Effector CD8-positive, alpha-beta T cell (primary cell): ENCODE measurements around the gene ACYP2.
"Not testable (repeated sequence)": the region's sequence is repeated elsewhere in the genome, so short reads cannot be mapped to it uniquely, and the experiment has no call there.

Source experiments
- DNase-seq: peaks from one replicate; lab custom pipeline; 2025; lab: John Stamatoyannopoulos, UW

Gene ACYP2

GRCh38 chr2:54271843-54272627 lies 156.6 kb downstream of the ACYP2 start:
- DNase-seq: no peak

- DNase-seq: no peak
Measured at GRCh38 chr2:54274781-54275242, 159.4 kb downstream of the ACYP2 start.

GRCh38 chr2:54275541-54275940 lies 160.1 kb downstream of the ACYP2 start:
- no peak for DNase-seq

GRCh38 chr2:54279385-54279784 lies 164.0 kb downstream of the ACYP2 start:
- no peak for DNase-seq

- no peak for DNase-seq
Measured at GRCh38 chr2:54284826-54285225, 169.4 kb downstream of the ACYP2 start.

GRCh38 chr2:54285451-54285850 lies 170.0 kb downstream of the ACYP2 start:
- no peak for DNase-seq

GRCh38 chr2:54287532-54287931 lies 172.1 kb downstream of the ACYP2 start:
- no peak for DNase-seq

GRCh38 chr2:54289917-54290316 lies 174.5 kb downstream of the ACYP2 start:
- DNase-seq: no peak

GRCh38 chr2:54290356-54291025 lies 175.1 kb downstream of the ACYP2 start:
- no peak for DNase-seq

GRCh38 chr2:54294665-54295064 lies 179.2 kb downstream of the ACYP2 start:
- DNase-seq: not testable (repeated sequence)

GRCh38 chr2:54295911-54296310 lies 180.5 kb downstream of the ACYP2 start:
- DNase-seq: no peak

GRCh38 chr2:54298514-54298913 lies 183.1 kb downstream of the ACYP2 start:
- no peak for DNase-seq

- no peak for DNase-seq
Measured at GRCh38 chr2:54303631-54304030, 188.2 kb downstream of the ACYP2 start.

- no peak for DNase-seq
Measured at GRCh38 chr2:54306556-54306955, 191.1 kb downstream of the ACYP2 start.

GRCh38 chr2:54308186-54308585 lies 192.8 kb downstream of the ACYP2 start:
- DNase-seq: no peak

GRCh38 chr2:54308782-54309181 lies 193.4 kb downstream of the ACYP2 start:
- no peak for DNase-seq

GRCh38 chr2:54310311-54310710 lies 194.9 kb downstream of the ACYP2 start:
- no peak for DNase-seq

- DNase-seq: no peak
Measured at GRCh38 chr2:54310961-54311360, 195.5 kb downstream of the ACYP2 start.

GRCh38 chr2:54313147-54313546 lies 197.7 kb downstream of the ACYP2 start:
- no peak for DNase-seq

GRCh38 chr2:54317973-54318372 lies 202.6 kb downstream of the ACYP2 start:
- no peak for DNase-seq

- DNase-seq: no peak
Measured at GRCh38 chr2:54318821-54319220, 203.4 kb downstream of the ACYP2 start.

- DNase-seq: no peak
Measured at GRCh38 chr2:54321047-54321446, 205.6 kb downstream of the ACYP2 start.

- DNase-seq: not testable (repeated sequence)
Measured at GRCh38 chr2:54324517-54324916, 209.1 kb downstream of the ACYP2 start.
